Duodenal mucosa (tissue), 2 donors: ENCODE data around the gene FBXL19.

Source experiments
- H3K27ac ChIP-seq: one replicate; pipeline ENCODE4 v1.7.0; 2013; ENCODE audit warnings: low read depth, low read length
- H3K27me3 ChIP-seq, 2 donors: one replicate each; pipeline ENCODE4 v1.7.0; 2013; ENCODE audit warnings: low read length in 2 of 2, control low read depth in 1 of 2; ENCODE audit not compliant: insufficient read depth in 2 of 2, control insufficient read depth in 1 of 2
- H3K36me3 ChIP-seq, 2 donors: one replicate each; pipeline ENCODE4 v1.7.0; 2013; ENCODE audit warnings: low read length in 2 of 2, control low read depth in 1 of 2; ENCODE audit not compliant: insufficient read depth in 2 of 2, control insufficient read depth in 1 of 2
- H3K4me1 ChIP-seq, 2 donors: one replicate each; pipeline ENCODE4 v1.7.0; 2013; ENCODE audit warnings: low read length in 2 of 2, control low read depth in 1 of 2; ENCODE audit not compliant: insufficient read depth in 2 of 2, control insufficient read depth in 1 of 2
- H3K4me3 ChIP-seq, 2 donors: one replicate each; pipeline ENCODE4 v1.7.0; 2013; ENCODE audit warnings: low read length in 2 of 2, low read depth in 1 of 2
- H3K9ac ChIP-seq, 2 donors: one replicate each; pipeline ENCODE4 v1.7.0; 2013; ENCODE audit warnings: low read length in 2 of 2, low read depth in 1 of 2
- H3K9me3 ChIP-seq, 2 donors: one replicate each; pipeline ENCODE4 v1.7.0; 2013; ENCODE audit warnings: low read length in 2 of 2, control low read depth in 1 of 2; ENCODE audit not compliant: control insufficient read depth in 1 of 2

FBXL19 gene

GRCh38 chr16:30980959-30981358, 57.6 kb downstream of the FBXL19 start:
- Histone ChIP-seq H3K9me3 (no peaks in the 10 kb centered on the region), H3K4me1 (peaks cover 8 to 9% of the 10 kb centered on the region in 2 donors), H3K27ac (no peak overlapping the region), H3K36me3 (peaks cover 16 to 65% of the 10 kb centered on the region in 2 donors), H3K9ac (no peak overlapping the region), H3K4me3 (no peak overlapping the region), H3K27me3 (no peaks in the 10 kb centered on the region)

- Histone ChIP-seq H3K4me3 (no peak overlapping the region), H3K36me3 (peaks cover 16 to 48% of the 10 kb centered on the region in 2 donors), H3K9me3 (no peaks in the 10 kb centered on the region), H3K9ac (no peak overlapping the region), H3K4me1 (peaks cover 9 to 11% of the 10 kb centered on the region in 2 donors), H3K27me3 (no peaks in the 10 kb centered on the region), H3K27ac (no peak overlapping the region)
Observed at GRCh38 chr16:30982548-30983288, 59.3 kb downstream of the FBXL19 start.

GRCh38 chr16:30983289-30983889, 60.0 kb downstream of the FBXL19 start:
- no peak overlapping the region for H3K27ac ChIP-seq

GRCh38 chr16:30983898-30984610, 60.7 kb downstream of the FBXL19 start:
- Histone ChIP-seq H3K9me3 (no peaks in the 10 kb centered on the region), H3K9ac (no peak overlapping the region), H3K4me1 (peaks cover 9 to 11% of the 10 kb centered on the region in 2 donors), H3K36me3 (peaks cover 16 to 43% of the 10 kb centered on the region in 2 donors), H3K4me3 (no peak overlapping the region), H3K27ac (no peak overlapping the region), H3K27me3 (no peaks in the 10 kb centered on the region)

More at GRCh38 chr16:30983289-30983889, 60.0 kb downstream of the FBXL19 start:
- no peaks in the 10 kb centered on the region for H3K27me3 ChIP-seq
- H3K36me3 ChIP-seq, result peaks cover 16 to 48% of the 10 kb centered on the region in 2 donors
- no peak overlapping the region for H3K4me3 ChIP-seq
- H3K9ac ChIP-seq, result no peak overlapping the region
- H3K9me3 ChIP-seq, result no peaks in the 10 kb centered on the region
- peaks cover 9 to 11% of the 10 kb centered on the region in 2 donors for H3K4me1 ChIP-seq

- H3K36me3 ChIP-seq, result peaks cover 16 to 38% of the 10 kb centered on the region in 2 donors
- H3K9ac ChIP-seq, result peak within 1 kb of the TSS; percentile 51 to 68
- H3K4me3 ChIP-seq, result peak within 1 kb of the TSS; percentile 61 to 73
- no peaks in the 10 kb centered on the region for H3K9me3 ChIP-seq
- H3K27ac ChIP-seq, result peak within 1 kb of the TSS; percentile 47
- H3K27me3 ChIP-seq, result no peaks in the 10 kb centered on the region
- H3K4me1 ChIP-seq, result peaks cover 9 to 11% of the 10 kb centered on the region in 2 donors
Observed at GRCh38 chr16:30984669-30985400, 61.5 kb downstream of the FBXL19 start, which contains the start of gene HSD3B7. Gene HSD3B7 (plus strand): TSS chr16:30985207. CDS start chr16:30985659, 452 bp downstream.

- peaks cover 9 to 11% of the 10 kb centered on the region in 2 donors for H3K4me1 ChIP-seq
- peak overlapping the region; percentile 61 to 73 for H3K4me3 ChIP-seq
- peaks cover 11 to 31% of the 10 kb centered on the region in 2 donors for H3K36me3 ChIP-seq
- H3K9ac ChIP-seq, result peak overlapping the region; percentile 51 to 68
- peak overlapping the region; percentile 47 for H3K27ac ChIP-seq
- no peaks in the 10 kb centered on the region for H3K9me3 ChIP-seq
- H3K27me3 ChIP-seq, result no peaks in the 10 kb centered on the region
Observed at GRCh38 chr16:30985401-30986128, 62.2 kb downstream of the FBXL19 start.

GRCh38 chr16:30986129-30986991, 63.0 kb downstream of the FBXL19 start:
- H3K27me3 ChIP-seq, result no peaks in the 10 kb centered on the region
- peak overlapping the region in 1 of 2 donors; percentile 61 for H3K4me3 ChIP-seq
- H3K9me3 ChIP-seq, result no peaks in the 10 kb centered on the region
- peaks cover 9 to 11% of the 10 kb centered on the region in 2 donors for H3K4me1 ChIP-seq
- no peak overlapping the region for H3K27ac ChIP-seq
- H3K9ac ChIP-seq, result peak overlapping the region; percentile 51 to 68
- peaks cover 7 to 24% of the 10 kb centered on the region in 2 donors for H3K36me3 ChIP-seq

- H3K27me3 ChIP-seq, result no peaks in the 10 kb centered on the region
- no peaks in the 10 kb centered on the region for H3K9me3 ChIP-seq
Observed at GRCh38 chr16:30987581-30988190, 64.3 kb downstream of the FBXL19 start.

More at GRCh38 chr16:30987581-30988190, 64.3 kb downstream of the FBXL19 start:
- H3K9ac ChIP-seq, result no peak overlapping the region
- no peak overlapping the region for H3K27ac ChIP-seq
- peaks cover 4 to 15% of the 10 kb centered on the region in 2 donors for H3K36me3 ChIP-seq
- no peak overlapping the region for H3K4me3 ChIP-seq
- peaks cover 9 to 11% of the 10 kb centered on the region in 2 donors for H3K4me1 ChIP-seq
